GM15510 (cell line): ENCODE results near the gene CEP97.

Experiments
- POLR2A ChIP-seq: IDR thresholded peaks from 3 replicates; pipeline ENCODE4 v1.6.1; 2011; ENCODE audit warnings: borderline replicate concordance; ENCODE audit not compliant: insufficient read length; ENCODE audit errors: extremely low read depth

Gene CEP97

DNA sequence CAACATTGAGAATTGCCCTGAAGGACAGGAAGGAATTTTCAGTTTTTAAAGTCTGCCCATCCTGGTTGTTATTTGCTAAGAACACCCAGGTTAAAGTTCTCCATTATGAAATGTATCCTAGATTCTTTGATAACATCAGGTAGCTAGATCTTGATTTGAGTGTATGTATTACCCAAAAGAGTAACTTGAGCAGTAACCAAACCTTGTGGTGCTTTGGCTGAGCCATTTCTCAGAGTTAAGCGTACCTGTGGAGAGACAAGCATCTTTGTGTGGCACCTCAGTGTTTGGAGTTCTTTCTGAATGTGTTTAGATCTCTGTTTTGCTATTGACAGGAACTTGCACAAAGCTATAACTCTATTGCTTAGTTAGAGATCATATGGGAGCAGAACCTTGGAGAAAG lies 20.4 kb downstream of the CEP97 start:
- TF ChIP-seq POLR2A, result no peak

DNA sequence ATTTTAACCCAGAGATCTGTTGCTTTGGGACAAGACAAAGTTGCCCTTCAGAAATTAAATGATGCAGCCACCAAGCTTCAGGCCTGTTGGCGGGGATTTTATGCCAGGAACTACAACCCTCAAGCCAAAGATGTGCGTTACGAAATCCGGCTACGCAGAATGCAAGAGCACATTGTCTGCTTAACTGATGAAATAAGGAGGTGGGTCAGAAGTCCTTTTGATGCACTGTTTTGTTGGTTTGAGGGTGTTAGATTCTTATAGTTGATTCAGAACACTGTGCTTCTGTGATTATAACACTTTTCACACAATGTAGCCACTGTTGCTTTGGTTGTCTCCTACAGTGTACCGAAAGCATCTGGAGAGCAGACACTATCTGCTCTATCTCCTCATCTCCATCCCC lies 33.8 kb downstream of the CEP97 start:
- TF ChIP-seq POLR2A, result no peak

DNA sequence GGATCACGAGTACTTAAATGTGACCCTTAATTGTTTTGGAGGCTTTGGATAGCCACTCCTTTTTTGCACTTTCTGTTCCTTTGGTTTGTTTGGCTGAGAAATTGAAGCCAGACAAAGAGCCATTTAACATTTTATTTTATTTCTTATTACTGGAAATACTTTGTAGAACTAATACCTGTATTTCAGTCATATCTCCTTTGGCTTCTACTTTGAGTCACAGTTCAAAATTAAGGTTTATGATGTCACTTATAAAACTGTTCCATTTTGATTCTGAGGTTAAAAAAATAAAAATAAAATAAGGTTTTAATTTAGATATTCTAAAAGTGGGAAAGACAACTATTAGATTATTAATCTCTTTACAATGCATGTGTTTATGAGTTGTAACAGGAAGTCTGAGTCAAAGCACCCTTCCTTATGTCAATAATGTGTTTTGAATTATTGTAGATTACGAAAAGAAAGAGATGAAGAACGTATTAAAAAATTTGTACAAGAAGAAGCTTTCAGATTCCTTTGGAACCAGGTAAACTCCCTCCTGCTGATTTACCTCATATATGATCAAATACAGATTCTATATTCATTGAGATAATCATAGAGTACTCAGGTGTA lies 37.7 kb downstream of the CEP97 start:
- no peak for TF ChIP-seq POLR2A

DNA sequence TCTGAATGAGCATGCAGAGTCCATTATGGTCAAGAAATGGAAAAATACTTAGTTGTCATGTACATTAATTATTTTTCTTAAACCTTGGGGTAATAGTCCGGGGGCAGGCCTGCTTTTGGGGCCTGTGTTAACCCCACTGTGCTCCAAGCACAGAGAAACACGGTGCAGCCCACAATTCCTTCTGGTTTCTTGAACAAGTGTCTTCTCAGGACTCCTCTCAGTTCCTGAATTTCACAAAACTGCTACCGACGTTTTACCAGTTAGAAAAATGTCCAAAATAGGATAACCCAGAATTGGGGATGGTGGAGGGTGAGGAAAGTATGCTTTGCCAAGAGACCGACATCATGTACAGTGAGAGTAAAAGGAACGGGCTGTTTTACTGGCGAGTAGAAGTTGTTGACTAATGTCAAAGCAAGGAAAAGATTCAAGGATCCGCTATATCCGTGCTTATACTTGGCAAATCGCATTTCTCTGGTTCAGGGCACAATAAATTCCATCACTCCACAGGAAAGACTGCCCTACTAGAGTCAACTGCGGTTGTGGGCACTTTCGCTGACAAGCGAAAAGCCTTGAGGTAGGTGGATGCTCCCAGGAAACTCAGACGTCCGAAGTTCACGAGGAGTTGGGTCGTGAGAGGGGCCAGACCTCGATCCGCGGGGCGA lies 54.1 kb downstream of the CEP97 start:
- no peak for TF ChIP-seq POLR2A

DNA sequence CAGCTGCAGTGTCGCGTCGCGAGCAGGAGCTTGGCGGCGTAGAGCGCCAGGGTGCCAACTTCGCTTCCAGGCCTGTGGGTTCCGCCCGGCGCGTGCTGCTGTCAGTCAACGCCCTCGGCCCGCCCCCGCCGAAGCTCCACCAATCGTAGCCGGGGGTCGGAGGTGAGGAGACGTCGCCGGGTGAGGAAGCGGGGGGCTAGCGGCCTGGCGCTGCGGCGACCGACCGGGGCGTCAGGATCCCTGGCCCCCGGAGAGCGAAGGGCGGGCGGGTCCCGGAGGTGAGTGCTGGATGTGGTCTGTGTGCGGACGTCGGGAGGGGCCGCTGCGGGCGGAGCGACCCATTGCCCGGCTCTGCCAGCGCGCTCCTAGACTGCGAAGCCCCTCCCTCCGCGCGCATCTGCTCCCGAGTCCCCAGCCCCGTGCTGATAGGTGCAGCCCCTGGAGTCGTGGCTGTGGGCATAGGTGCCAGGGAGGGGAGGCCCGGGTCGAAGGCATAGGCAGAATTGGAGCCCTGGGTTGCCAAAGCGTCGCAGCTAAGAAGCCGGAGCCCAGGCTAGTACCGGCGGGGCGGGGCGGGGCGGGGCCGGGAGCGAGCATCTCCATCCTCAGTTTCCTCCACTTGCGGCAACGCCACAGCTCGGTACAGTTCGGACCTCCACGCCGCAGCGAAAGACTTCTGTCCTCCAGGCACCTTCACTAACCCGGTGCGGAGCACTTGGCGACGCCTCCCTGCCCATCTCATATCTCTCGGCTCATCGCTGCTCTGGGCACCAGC lies 54.8 kb downstream of the CEP97 start, which contains the start of gene NXPE3:
Gene NXPE3, plus strand, starts transcription at position 165 of the 775 bp plus-strand sequence. CDS start 6,386 bp downstream, outside the sequence.
- TF ChIP-seq POLR2A, result peak; percentile 37

DNA sequence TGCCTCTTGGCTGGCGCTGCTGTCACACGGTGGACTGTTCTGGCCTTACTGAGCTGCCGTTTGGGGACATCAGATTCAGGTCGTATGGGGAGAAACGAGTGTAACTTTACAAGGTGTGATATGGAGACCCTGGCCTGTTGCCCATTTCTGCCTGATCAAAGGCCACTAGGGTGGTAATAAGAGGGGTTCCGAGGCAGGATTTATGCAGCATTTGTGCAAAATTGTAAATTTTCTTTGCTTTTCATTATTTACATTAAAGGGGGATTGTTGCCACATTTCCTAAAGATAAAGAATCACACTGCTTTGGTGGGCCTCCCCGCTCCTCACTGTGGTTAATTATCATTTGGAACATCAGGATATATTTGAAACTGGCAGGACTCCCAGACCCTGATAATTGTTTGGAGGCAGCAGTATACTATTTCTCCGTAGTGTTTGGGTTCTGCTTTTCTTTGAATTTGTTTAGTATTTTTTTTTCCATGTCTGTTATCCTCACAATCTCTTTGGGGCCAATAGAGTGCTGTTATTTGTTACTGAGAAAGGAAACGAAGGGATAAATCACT lies 55.5 kb downstream of the CEP97 start:
- TF ChIP-seq POLR2A, result no peak

DNA sequence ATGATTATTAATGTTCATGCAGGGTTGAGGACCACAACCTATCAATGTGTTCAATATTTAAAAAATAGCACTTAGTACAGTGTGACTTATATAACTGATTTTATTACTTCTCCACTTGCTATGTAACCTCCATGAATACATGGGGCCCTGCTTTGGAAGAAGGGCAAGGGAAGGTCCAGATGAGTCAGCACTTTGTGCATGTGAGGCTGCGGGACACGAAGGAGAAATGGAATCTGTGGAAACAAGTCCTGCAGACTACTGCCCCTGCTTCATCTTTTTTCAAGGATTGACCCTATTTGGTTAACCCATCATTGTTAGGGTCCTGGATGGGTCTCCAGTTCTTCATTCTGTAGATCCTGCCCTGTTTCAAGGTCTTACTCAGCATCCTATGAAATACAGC lies 56.2 kb downstream of the CEP97 start:
- no peak for TF ChIP-seq POLR2A

DNA sequence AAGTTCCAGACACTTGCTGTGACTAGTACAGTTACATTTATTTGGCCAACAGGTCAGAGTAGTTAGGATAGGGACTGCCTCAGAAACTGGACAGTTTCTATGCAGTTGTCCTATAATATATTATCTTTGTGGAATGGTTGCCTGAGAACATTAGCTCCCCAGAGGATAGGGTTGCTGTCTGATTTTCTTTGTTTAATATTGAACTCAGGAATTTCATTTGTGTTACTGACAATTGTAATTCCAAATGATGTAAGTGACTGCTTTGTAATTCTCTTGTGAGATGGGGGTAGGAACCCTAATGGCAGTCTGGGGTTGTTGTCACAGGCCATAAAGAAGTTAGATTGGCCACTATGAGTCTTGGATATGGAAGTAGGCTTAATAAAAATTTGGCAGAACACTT lies 56.8 kb downstream of the CEP97 start:
- no peak for TF ChIP-seq POLR2A

DNA sequence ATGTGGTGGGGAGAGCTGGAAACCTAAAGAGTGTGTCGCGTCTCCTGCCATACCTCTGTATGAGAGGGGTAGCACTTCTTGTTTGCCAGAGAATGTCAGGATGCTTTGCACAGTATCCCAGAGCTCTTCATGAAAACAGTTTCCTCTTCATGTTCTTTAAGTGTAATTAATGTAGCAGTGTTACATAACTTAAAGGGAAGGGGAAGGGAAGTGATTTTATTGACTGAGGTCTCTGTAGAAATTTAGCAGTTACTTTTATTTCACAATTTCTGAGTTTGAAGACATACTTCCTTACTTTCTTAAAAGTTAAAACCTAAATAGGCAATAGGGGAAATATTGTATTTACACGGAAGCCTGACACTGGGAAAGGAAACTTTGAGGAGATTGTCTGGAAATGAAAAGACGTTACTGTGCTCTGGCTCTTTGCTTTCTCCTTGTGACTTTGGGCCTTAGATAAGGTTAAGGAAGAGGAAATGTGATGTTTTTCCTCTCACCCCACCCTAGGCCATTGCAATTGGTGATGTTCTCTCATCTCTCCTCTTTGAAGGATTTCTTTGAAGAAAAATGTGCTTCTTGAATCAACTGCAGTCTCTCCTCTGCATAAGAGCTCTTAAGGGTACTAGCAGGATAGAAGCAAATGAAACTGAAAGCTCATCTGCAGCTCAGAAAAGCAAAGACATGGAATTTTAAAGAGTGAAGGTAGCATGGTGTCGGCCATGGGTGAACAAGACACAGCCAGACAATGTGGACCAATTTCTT lies 60.6 kb downstream of the CEP97 start:
- no peak for TF ChIP-seq POLR2A

DNA sequence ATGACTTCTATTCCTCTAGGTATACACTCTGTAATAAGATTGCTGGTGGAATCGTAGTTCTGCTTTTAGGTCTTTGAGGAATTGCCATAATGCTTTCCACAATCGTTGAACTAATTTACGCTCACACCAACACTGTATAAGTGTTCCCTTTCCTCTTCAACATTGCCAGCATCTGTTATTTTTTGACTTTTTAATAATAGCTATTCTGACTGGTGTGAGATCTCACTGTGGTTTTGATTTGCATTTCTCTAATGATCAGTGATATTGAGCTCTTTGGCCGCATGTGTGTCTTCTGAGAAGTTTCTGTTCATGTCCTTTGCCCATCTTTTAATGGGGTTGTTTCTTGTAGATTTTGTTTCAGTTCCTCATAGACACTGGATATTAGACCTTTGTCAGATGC lies 67.4 kb downstream of the CEP97 start:
- TF ChIP-seq POLR2A, result no peak

DNA sequence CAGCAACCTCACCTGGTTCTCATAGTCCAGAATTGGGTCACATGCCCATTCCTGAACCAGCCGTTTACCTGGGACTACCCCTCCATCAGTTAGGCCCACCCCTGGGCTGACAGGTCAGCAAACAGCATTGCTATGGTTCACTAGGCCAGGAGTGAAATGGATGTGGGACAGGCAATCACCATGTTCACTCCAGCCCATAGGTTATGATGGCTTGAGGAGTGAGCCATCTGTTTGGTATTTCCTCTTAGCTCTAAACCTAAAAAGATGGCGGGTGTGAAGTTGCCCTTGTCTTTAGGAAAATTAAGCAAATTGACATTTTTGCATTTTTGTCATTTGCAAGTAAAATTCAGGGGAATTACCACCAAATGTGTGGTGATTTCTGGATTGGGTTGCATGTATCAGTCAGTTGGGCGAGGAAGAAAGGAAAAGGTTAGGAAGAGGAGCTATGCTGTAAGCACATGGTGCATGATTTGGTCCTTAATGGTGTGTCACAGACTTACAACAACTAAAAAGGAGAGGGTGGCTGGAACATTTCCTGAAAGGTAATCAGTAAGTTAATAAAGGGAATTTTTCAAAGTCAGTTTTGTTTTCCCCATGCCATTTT lies 71.8 kb downstream of the CEP97 start:
- no peak for TF ChIP-seq POLR2A

DNA sequence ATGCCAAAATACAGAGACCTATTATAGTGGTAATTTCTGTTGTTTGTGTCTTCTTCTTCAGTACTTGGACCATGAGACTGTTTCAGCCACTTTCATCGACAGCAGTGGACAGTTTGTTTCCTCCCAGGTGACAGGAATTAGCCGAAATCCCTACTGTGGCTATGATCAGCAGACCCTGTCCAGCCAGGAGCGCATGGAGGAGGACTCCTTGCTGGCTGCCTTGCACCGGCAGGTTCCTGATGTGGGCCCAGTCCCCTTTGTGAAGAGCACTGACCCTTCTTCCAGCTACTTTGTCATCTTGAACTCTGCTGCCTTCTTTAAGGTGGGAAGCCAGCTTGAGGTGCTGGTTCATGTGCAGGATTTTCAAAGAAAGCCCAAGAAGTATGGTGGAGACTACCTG lies 76.8 kb downstream of the CEP97 start:
- no peak for TF ChIP-seq POLR2A

DNA sequence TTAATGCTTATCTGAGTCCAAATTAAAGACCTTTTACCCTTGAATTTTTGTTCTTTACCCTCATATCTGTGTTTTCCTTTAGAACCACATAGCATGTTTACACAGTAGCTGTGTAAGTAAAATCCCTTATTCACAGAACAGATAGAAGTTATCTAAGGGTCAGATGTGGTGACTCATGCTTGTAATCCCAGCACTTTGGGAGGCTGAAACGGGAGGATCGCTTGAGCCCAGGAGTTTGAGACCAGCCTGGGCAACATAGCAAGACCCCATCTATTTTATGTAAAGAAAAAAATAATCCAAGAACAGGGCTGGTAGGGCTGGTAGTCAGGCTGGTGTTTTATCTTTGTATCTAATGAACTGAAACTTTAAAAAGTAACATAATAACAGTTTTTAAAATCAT lies 77.8 kb downstream of the CEP97 start:
- no peak for TF ChIP-seq POLR2A

DNA sequence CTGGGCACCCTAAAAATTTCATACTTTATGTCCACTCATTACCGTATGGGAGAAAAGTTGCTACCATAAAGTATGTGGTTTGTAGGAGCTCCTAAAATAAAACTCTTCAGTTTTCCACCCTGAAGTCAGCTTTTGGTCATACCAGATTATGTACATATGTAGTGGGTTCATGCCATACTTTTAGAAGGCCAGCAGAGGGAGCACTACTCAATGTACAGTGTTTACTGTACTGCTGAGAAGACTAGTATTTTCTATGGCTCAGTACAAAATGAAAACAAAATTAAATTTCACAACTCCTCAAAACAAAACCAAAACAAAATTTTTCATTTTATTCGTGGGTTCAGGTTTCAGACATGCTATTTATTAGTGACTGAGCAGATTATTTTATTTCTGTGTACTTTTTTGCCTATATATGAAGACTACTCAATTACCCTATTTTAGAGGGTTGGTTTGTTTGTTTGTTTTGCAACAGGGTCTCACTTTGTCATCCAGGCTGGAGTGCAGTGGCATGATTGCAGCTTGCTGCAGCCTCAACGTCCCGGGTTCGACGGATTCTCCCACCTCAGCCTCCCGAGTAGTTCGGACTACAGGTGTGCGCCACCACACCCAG lies 78.9 kb downstream of the CEP97 start:
- no peak for TF ChIP-seq POLR2A
